Measurements from ENCODE around the gene HOXD13.

Gene HOXD13

DNA sequence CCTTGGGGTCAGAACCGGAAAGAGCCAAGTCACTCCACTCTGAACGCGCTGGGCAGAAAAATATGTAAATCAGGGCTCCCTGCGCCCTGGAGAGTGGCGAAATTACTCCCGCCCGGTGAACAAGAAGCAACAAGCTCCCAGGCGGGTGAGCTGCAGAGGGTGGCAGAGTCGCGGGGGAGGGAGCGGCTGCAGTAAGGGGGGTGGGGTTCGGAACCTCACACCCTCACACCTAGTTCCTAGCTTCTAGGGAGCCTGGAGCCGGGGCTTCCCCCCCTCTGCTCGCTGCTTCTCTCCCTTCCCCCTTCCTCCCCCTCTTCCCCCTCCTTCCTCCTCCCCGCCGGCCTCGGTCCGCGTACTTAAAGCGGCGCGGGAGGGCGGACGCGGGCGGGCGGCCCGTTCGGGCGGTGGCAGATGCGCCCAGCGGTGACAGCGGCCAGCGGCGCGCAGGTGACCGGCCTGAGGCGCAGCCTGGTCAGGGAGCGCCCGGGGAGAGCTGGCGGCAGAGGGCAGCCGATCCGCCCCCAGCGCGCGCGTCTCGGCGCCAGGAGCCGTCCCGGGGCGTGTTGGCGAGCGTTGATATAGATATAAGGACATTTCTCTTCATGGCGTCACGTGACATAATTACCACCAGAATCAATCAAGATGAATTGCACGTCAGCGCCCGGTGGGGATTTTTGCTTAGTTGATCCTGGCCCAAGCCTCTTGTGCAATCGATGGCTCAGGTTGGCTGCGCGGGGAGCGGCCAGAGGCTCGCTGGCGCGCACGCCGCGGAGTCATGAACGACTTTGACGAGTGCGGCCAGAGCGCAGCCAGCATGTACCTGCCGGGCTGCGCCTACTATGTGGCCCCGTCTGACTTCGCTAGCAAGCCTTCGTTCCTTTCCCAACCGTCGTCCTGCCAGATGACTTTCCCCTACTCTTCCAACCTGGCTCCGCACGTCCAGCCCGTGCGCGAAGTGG is 14.3 kb downstream of the HOXD13 start, which contains the start of gene HOXD11:
HOXD11 (plus strand) TSS at position 700 of the 959 bp plus-strand sequence; CDS start at position 776, 76 bp downstream.
- peak; percentile 94 for DNase-seq (ENCODE audit: low spot score)
- peak within 1 kb of the TSS; percentile 56 for H3K4me3 ChIP-seq (ENCODE audit: severe bottlenecking)
- TF ChIP-seq, protein P1, sequence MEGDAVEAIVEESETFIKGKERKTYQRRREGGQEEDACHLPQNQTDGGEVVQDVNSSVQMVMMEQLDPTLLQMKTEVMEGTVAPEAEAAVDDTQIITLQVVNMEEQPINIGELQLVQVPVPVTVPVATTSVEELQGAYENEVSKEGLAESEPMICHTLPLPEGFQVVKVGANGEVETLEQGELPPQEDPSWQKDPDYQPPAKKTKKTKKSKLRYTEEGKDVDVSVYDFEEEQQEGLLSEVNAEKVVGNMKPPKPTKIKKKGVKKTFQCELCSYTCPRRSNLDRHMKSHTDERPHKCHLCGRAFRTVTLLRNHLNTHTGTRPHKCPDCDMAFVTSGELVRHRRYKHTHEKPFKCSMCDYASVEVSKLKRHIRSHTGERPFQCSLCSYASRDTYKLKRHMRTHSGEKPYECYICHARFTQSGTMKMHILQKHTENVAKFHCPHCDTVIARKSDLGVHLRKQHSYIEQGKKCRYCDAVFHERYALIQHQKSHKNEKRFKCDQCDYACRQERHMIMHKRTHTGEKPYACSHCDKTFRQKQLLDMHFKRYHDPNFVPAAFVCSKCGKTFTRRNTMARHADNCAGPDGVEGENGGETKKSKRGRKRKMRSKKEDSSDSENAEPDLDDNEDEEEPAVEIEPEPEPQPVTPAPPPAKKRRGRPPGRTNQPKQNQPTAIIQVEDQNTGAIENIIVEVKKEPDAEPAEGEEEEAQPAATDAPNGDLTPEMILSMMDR (IDR thresholded peaks at IDR 0.05; ENCODE audit: poor library complexity, severe bottlenecking): no peak
- peaks cover 25% of the 10 kb centered on the region for H3K36me3 ChIP-seq (ENCODE audit: low read depth)
- H3K27ac ChIP-seq (ENCODE audit: poor library complexity, severe bottlenecking): peak within 1 kb of the TSS; percentile 95
- ATAC-seq (ENCODE audit: low read depth): peak; percentile 57
- no peaks in the 10 kb centered on the region for H3K9me3 ChIP-seq (ENCODE audit: severe bottlenecking)
- H3K27me3 ChIP-seq (ENCODE audit: insufficient read depth, poor library complexity, severe bottlenecking): no peaks in the 10 kb centered on the region
- no peaks in the 10 kb centered on the region for H3K4me1 ChIP-seq (ENCODE audit: insufficient read depth, poor library complexity, severe bottlenecking)

DNA sequence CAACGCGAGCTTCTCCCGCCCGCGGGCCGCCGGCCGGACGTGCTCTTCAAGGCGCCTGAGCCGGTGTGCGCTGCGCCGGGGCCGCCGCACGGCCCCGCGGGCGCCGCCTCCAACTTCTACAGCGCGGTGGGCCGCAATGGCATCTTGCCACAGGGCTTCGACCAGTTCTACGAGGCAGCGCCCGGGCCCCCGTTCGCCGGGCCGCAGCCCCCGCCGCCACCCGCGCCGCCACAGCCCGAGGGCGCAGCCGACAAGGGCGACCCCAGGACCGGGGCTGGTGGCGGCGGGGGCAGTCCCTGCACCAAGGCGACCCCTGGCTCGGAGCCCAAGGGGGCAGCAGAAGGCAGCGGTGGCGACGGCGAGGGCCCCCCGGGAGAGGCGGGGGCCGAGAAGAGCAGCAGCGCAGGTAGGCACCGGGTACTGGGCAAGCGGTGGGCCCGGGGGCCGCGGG is 15.2 kb downstream of the HOXD13 start:
- ATAC-seq (ENCODE audit: low read depth) (no peak), DNase-seq (ENCODE audit: low spot score) (no peak)
- Histone ChIP-seq H3K27ac (ENCODE audit: poor library complexity, severe bottlenecking) (peak overlapping the region; percentile 95), H3K36me3 (ENCODE audit: low read depth) (peaks cover 25% of the 10 kb centered on the region), H3K4me1 (ENCODE audit: insufficient read depth, poor library complexity, severe bottlenecking) (no peaks in the 10 kb centered on the region), H3K4me3 (ENCODE audit: severe bottlenecking) (peak overlapping the region; percentile 56), H3K9me3 (ENCODE audit: severe bottlenecking) (no peaks in the 10 kb centered on the region), H3K27me3 (ENCODE audit: insufficient read depth, poor library complexity, severe bottlenecking) (no peaks in the 10 kb centered on the region)
- TF ChIP-seq, protein P1 (IDR thresholded peaks at IDR 0.05; ENCODE audit: poor library complexity, severe bottlenecking): no peak

DNA sequence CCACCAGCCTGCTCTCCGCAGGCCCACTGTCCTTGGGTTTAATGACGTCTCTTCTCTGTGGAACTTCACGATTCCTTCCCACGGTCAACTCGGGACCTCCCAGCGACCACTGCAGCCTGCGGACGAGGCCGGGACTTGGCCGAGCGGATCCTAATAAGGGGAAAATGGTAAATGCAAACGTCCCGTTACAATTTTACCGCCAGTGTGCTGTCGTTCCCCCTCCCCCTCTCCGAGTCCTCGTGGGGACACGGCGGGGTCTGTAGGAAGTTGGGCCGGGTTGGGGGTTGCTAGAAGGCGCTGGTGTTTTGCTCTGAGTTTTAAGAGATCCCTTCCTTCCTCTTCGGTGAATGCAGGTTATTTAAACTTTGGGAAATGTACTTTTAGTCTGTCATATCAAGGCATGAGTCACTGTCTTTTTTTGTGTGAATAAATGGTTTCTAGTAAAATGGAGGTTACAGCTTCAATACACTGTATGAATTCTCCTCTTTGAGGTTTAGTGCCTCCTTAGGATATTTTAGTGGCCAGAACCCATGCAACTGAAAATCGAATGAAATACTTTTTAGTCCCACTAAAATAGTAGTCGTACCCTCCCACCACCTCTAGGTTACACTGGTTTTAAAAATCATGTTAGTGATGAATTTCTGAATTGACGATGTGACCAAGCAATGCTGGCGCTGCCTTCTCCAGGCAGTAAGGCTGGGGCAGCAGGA is 16.8 kb downstream of the HOXD13 start:
- TF ChIP-seq, protein P1 (IDR thresholded peaks at IDR 0.05; ENCODE audit: poor library complexity, severe bottlenecking): no peak
- ATAC-seq (ENCODE audit: low read depth) (no peak), DNase-seq (ENCODE audit: low spot score) (no peak)
- H3K27ac ChIP-seq (ENCODE audit: poor library complexity, severe bottlenecking): peak overlapping the region; percentile 95
- peak overlapping the region; percentile 56 for H3K4me3 ChIP-seq (ENCODE audit: severe bottlenecking)
- peaks cover 33% of the 10 kb centered on the region for H3K36me3 ChIP-seq (ENCODE audit: low read depth)
- no peaks in the 10 kb centered on the region for H3K9me3 ChIP-seq (ENCODE audit: severe bottlenecking)
- H3K27me3 ChIP-seq (ENCODE audit: insufficient read depth, poor library complexity, severe bottlenecking): no peaks in the 10 kb centered on the region
- H3K4me1 ChIP-seq (ENCODE audit: insufficient read depth, poor library complexity, severe bottlenecking): no peaks in the 10 kb centered on the region

GRCh38 chr2:176109946-176110345 is 17.4 kb downstream of the HOXD13 start:
- H3K27ac ChIP-seq (ENCODE audit: poor library complexity, severe bottlenecking): peak overlapping the region; percentile 95
- H3K4me1 ChIP-seq (ENCODE audit: insufficient read depth, poor library complexity, severe bottlenecking): no peaks in the 10 kb centered on the region
- no peaks in the 10 kb centered on the region for H3K9me3 ChIP-seq (ENCODE audit: severe bottlenecking)
- H3K27me3 ChIP-seq (ENCODE audit: insufficient read depth, poor library complexity, severe bottlenecking): no peaks in the 10 kb centered on the region
- DNase-seq (ENCODE audit: low spot score) (no peak), ATAC-seq (ENCODE audit: low read depth) (no peak)
- H3K36me3 ChIP-seq (ENCODE audit: low read depth): peaks cover 33% of the 10 kb centered on the region
- H3K4me3 ChIP-seq (ENCODE audit: severe bottlenecking): no peak overlapping the region
- TF ChIP-seq, protein P1 (IDR thresholded peaks at IDR 0.05; ENCODE audit: poor library complexity, severe bottlenecking): no peak

Data from RWPE2 (cell line).